Measurements from ENCODE around the gene MALSU1.

DNA sequence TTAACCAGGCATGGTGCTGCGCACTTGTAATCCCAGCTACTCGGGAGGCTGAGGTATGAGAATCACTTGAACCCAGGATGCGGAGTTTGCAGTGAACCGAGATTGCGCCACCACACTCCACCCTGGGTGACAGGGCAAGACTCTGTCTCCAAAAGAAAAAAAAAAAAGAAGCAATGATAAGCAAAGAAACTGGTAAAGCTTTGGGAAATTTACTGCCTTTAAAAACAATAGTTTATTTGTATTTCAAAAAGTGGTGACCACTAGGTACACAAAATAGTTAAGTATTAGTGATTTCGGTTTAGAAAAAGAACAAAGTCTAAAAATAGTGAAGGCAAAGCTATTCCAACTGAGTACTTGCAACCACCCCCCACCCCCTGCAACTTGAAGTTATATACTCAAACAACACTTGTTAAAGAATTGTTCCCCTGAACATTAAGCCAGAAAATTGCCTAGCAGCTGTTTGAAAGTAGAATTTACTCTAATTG is 37.7 kb downstream of the MALSU1 start:
- TF ChIP-seq POLR2A (IDR thresholded peaks at IDR 0.05) = no peak
- TF ChIP-seq, protein P1, sequence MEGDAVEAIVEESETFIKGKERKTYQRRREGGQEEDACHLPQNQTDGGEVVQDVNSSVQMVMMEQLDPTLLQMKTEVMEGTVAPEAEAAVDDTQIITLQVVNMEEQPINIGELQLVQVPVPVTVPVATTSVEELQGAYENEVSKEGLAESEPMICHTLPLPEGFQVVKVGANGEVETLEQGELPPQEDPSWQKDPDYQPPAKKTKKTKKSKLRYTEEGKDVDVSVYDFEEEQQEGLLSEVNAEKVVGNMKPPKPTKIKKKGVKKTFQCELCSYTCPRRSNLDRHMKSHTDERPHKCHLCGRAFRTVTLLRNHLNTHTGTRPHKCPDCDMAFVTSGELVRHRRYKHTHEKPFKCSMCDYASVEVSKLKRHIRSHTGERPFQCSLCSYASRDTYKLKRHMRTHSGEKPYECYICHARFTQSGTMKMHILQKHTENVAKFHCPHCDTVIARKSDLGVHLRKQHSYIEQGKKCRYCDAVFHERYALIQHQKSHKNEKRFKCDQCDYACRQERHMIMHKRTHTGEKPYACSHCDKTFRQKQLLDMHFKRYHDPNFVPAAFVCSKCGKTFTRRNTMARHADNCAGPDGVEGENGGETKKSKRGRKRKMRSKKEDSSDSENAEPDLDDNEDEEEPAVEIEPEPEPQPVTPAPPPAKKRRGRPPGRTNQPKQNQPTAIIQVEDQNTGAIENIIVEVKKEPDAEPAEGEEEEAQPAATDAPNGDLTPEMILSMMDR (IDR thresholded peaks at IDR 0.05) = no peak

Data from body of pancreas (tissue), 4 donors.